ENCODE measurements around the gene CDC27.

DNA sequence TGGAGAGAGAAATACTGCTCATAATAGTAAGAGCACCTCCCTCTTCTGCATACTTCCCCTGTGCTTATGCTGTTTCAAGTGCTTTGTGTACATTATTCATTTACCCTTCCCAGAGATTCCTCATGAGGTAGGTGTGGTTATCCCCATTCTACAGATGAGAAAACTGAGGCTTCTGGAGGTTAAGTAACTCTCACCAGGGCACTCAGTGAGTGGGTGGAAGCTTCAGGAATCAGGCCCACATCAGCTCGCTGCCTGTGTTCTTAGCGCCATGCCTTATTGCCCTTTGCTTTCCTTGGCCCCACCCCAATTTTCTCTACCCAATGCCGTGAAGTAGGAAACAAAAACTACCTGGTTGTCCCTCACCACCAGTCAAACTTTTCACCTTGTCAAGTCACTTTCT is 46.4 kb upstream of the CDC27 start:
- TF ChIP-seq, protein P1, sequence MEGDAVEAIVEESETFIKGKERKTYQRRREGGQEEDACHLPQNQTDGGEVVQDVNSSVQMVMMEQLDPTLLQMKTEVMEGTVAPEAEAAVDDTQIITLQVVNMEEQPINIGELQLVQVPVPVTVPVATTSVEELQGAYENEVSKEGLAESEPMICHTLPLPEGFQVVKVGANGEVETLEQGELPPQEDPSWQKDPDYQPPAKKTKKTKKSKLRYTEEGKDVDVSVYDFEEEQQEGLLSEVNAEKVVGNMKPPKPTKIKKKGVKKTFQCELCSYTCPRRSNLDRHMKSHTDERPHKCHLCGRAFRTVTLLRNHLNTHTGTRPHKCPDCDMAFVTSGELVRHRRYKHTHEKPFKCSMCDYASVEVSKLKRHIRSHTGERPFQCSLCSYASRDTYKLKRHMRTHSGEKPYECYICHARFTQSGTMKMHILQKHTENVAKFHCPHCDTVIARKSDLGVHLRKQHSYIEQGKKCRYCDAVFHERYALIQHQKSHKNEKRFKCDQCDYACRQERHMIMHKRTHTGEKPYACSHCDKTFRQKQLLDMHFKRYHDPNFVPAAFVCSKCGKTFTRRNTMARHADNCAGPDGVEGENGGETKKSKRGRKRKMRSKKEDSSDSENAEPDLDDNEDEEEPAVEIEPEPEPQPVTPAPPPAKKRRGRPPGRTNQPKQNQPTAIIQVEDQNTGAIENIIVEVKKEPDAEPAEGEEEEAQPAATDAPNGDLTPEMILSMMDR (IDR thresholded peaks at IDR 0.05; ENCODE audit: borderline replicate concordance, extremely low read depth, low read length, poor library complexity, severe bottlenecking) = no peak
- TF ChIP-seq EZH2 (IDR thresholded peaks at IDR 0.05; ENCODE audit: borderline replicate concordance, low read depth, low read length, severe bottlenecking) = no peak
